ENCODE measurements around the gene ZDHHC18. TPM values are rescaled to one million over a fixed set of nuclear protein-coding genes. Genes with fewer than 3 reads are reported as not detected.
"Not testable (repeated sequence)": the region's sequence is repeated elsewhere in the genome, so short reads cannot be mapped to it uniquely, and the experiment has no call there.

Gene ZDHHC18
- total RNA-seq, 1 donor from 2014 or later = 22.3 TPM

GRCh38 chr1:26799479-26800142, 26.9 kb upstream of the ZDHHC18 start:
- no peaks in the 10 kb centered on the region for H4K20me1 ChIP-seq (ENCODE audit: insufficient read depth, low read length)
- Mint-ChIP-seq H3K4me3 (ENCODE audit: unreplicated experiment) (peak overlapping the region; percentile 34), H3K36me3 (ENCODE audit: low read depth, unreplicated experiment) (peaks cover 8% of the 10 kb centered on the region), H3K27me3 (ENCODE audit: low read depth, unreplicated experiment) (no peaks in the 10 kb centered on the region), H3K4me1 (ENCODE audit: low read depth, unreplicated experiment) (peaks cover 14% of the 10 kb centered on the region), H3K9me3 (ENCODE audit: unreplicated experiment) (no peaks in the 10 kb centered on the region), H3K27ac (ENCODE audit: unreplicated experiment) (peak overlapping the region; percentile 71)
- H3K79me2 ChIP-seq (ENCODE audit: insufficient read depth, low read length) = no peaks in the 10 kb centered on the region
- no peaks in the 10 kb centered on the region for H3K9me3 ChIP-seq (ENCODE audit: insufficient read depth, low read depth, low read length)
- peak overlapping the region; percentile 9 for H3K9ac ChIP-seq (ENCODE audit: low read length)
- H3K36me3 ChIP-seq (ENCODE audit: insufficient read depth, low read length) = no peaks in the 10 kb centered on the region
- FAIRE-seq = peak; percentile 74
- TF ChIP-seq EZH2 (IDR thresholded peaks at IDR 0.05; ENCODE audit: insufficient read depth, low read length) = no peak
- no peak for TF ChIP-seq CTCF (IDR thresholded peaks at IDR 0.05; ENCODE audit: insufficient read depth, low read depth, low read length)
- peak; percentile 81 for DNase-seq (ENCODE audit: low read depth)
- peak overlapping the region; percentile 79 for H3K4me2 ChIP-seq (ENCODE audit: low read length)
- no peak overlapping the region for H3K4me3 ChIP-seq (ENCODE audit: insufficient read depth, low read depth, low read length)
- peaks cover 17% of the 10 kb centered on the region for H3K4me1 ChIP-seq (ENCODE audit: insufficient read depth, low read length)
- H2AFZ ChIP-seq (ENCODE audit: low read depth, low read length) = peak overlapping the region; percentile 15
- peak overlapping the region; percentile 47 for H3K27ac ChIP-seq (ENCODE audit: low read depth, low read length)
- no peaks in the 10 kb centered on the region for H3K27me3 ChIP-seq (ENCODE audit: insufficient read depth, low read length)

DNA sequence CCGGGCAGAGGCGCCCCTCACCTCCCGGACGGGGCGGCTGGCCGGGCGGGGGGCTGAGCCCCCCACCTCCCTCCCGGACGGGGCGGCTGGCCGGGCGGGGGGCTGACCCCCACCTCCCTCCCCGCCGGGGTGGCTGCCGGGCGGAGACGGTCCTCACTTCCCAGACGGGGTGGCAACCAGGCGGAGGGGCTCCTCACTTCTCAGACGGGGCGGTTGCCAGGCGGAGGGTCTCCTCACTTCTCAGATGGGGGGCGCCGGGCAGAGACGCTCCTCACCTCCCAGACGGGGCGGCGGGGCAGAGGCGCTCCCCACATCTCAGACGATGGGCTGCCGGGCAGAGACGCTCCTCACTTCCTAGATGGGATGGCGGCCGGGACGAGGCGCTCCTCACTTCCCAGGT, 22.6 kb upstream of the ZDHHC18 start:
- not testable (repeated sequence) for H3K9ac ChIP-seq (ENCODE audit: low read length); DNase-seq (ENCODE audit: low read depth); H3K79me2 ChIP-seq (ENCODE audit: insufficient read depth, low read length); H3K4me3 ChIP-seq (ENCODE audit: insufficient read depth, low read depth, low read length); H3K27ac ChIP-seq (ENCODE audit: low read depth, low read length); FAIRE-seq; H3K36me3 Mint-ChIP-seq (ENCODE audit: low read depth, unreplicated experiment); H4K20me1 ChIP-seq (ENCODE audit: insufficient read depth, low read length); H3K4me2 ChIP-seq (ENCODE audit: low read length); H3K9me3 Mint-ChIP-seq (ENCODE audit: unreplicated experiment); H3K27me3 Mint-ChIP-seq (ENCODE audit: low read depth, unreplicated experiment); H3K27ac Mint-ChIP-seq (ENCODE audit: unreplicated experiment); H3K27me3 ChIP-seq (ENCODE audit: insufficient read depth, low read length); H3K4me3 Mint-ChIP-seq (ENCODE audit: unreplicated experiment); H2AFZ ChIP-seq (ENCODE audit: low read depth, low read length); H3K36me3 ChIP-seq (ENCODE audit: insufficient read depth, low read length); H3K9me3 ChIP-seq (ENCODE audit: insufficient read depth, low read depth, low read length)
- peaks cover 17% of the 10 kb centered on the region for H3K4me1 ChIP-seq (ENCODE audit: insufficient read depth, low read length)
- peaks cover 14% of the 10 kb centered on the region for H3K4me1 Mint-ChIP-seq (ENCODE audit: low read depth, unreplicated experiment)

DNA sequence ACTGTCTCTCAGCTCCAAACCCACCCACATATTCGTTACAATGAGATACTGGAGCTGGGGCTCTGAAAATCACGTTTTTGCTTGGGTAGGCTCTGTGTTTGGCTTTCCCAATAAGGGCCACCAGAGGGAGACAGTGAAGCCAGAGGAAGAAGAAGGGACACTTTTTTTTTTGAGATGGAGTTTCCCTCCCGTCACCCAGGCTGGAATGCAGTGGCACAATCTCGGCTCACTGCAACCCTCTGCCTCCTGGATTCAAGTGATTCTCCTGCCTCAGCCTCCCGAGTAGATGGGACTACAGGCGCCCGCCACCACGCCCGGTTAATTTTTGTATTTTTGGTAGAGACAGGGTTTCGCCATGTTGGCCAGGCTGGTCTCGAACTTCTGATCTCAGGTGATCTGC, 16.4 kb upstream of the ZDHHC18 start:
- not testable (repeated sequence) for H3K27ac Mint-ChIP-seq (ENCODE audit: unreplicated experiment); H3K4me1 Mint-ChIP-seq (ENCODE audit: low read depth, unreplicated experiment); H3K4me3 ChIP-seq (ENCODE audit: insufficient read depth, low read depth, low read length); DNase-seq (ENCODE audit: low read depth); H3K36me3 ChIP-seq (ENCODE audit: insufficient read depth, low read length); FAIRE-seq; H3K9me3 Mint-ChIP-seq (ENCODE audit: unreplicated experiment); H3K79me2 ChIP-seq (ENCODE audit: insufficient read depth, low read length); H2AFZ ChIP-seq (ENCODE audit: low read depth, low read length); H3K9ac ChIP-seq (ENCODE audit: low read length); H4K20me1 ChIP-seq (ENCODE audit: insufficient read depth, low read length); H3K27ac ChIP-seq (ENCODE audit: low read depth, low read length); H3K36me3 Mint-ChIP-seq (ENCODE audit: low read depth, unreplicated experiment); H3K27me3 Mint-ChIP-seq (ENCODE audit: low read depth, unreplicated experiment); H3K4me3 Mint-ChIP-seq (ENCODE audit: unreplicated experiment); H3K9me3 ChIP-seq (ENCODE audit: insufficient read depth, low read depth, low read length); H3K4me2 ChIP-seq (ENCODE audit: low read length); H3K27me3 ChIP-seq (ENCODE audit: insufficient read depth, low read length); H3K4me1 ChIP-seq (ENCODE audit: insufficient read depth, low read length)
- peak; percentile 69 for TF ChIP-seq CTCF (IDR thresholded peaks at IDR 0.05; ENCODE audit: insufficient read depth, low read depth, low read length)
